Measurements from ENCODE around the gene GTPBP8. TPM values are rescaled to one million over a fixed set of nuclear protein-coding genes. Genes with fewer than 3 reads are reported as not detected.

GTPBP8 gene
- total RNA-seq, 2 experiments from 2014 or later, result 62.8 to 68.9 TPM

DNA sequence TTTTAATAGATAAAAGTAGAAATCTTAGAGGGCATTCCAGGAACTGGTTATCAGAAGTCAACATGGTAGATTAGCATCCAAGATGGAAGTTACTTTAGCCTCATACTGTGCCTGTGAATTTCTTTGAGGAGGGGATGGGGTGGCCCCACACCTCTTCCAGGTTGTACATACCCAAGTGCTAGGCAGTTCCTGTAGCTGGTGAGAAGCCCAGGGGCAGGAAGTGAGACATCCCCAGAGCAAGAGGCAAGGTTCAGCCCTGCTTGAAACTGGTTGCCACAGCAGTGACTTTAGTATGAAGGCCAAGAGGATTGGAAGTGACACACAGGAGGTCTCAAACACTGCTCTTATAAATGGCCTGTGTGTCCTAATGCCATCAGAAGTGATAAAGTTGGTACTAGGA lies 11.9 kb downstream of the GTPBP8 start:
- Mint-ChIP-seq H3K27me3 (ENCODE audit: low read depth) (no peaks in the 10 kb centered on the region), H3K4me1 (ENCODE audit: low read depth) (peaks cover 86% of the 10 kb centered on the region), H3K4me3 (peak overlapping the region; percentile 42), H3K27ac (peak overlapping the region; percentile 95), H3K9me3 (no peaks in the 10 kb centered on the region), H3K36me3 (ENCODE audit: low read depth) (peaks cover 66% of the 10 kb centered on the region)
- CTCF ChIA-PET, result interaction anchor here (0.7 to 1.6 kb wide), 3 partner anchors 11 to 423 kb away, joined by 3 to 8 read pairs (median 4); partner anchors contain the start of genes CD200R1 and GTPBP8
- intact Hi-C loops (cut with micrococcal nuclease), result loop anchor here (5.0 to 10.0 kb wide), 2 partner anchors 665 to 1212 kb away; no protein-coding TSS in a partner anchor
- DNase-seq, result peak; percentile 90

- Mint-ChIP-seq H3K36me3 (ENCODE audit: low read depth) (peaks cover 74% of the 10 kb centered on the region), H3K4me1 (ENCODE audit: low read depth) (peaks cover 91% of the 10 kb centered on the region), H3K27me3 (ENCODE audit: low read depth) (no peaks in the 10 kb centered on the region), H3K9me3 (no peaks in the 10 kb centered on the region), H3K27ac (peak overlapping the region; percentile 98), H3K4me3 (peak overlapping the region; percentile 50)
- CTCF ChIA-PET, result interaction anchor here (2.1 to 2.3 kb wide), 2 partner anchors 15 to 271 kb away, joined by 8 read pairs; partner anchors contain the start of gene GTPBP8
- intact Hi-C loops (cut with micrococcal nuclease), result loop anchor here (1.0 to 10.0 kb wide), 9 partner anchors 13 to 1393 kb away; partner anchors contain the start of genes BTLA, GCSAM, GTPBP8 and SLC35A5
- peak; percentile 57 for DNase-seq
Measured at GRCh38 chr3:113005611-113006010, 14.8 kb downstream of the GTPBP8 start.

- intact Hi-C loops (cut with micrococcal nuclease), result loop anchor here (5.0 to 10.0 kb wide), 4 partner anchors 509 to 1394 kb away; partner anchors contain the start of genes BTLA and GCSAM
- CTCF ChIA-PET, result interaction anchor here (0.8 to 2.3 kb wide), 4 partner anchors 12 to 272 kb away, joined by 5 to 8 read pairs (median 8); partner anchors contain the start of gene GTPBP8
- Mint-ChIP-seq H3K9me3 (no peaks in the 10 kb centered on the region), H3K4me3 (peak overlapping the region; percentile 50), H3K4me1 (ENCODE audit: low read depth) (peaks cover 90% of the 10 kb centered on the region), H3K36me3 (ENCODE audit: low read depth) (peaks cover 73% of the 10 kb centered on the region), H3K27me3 (ENCODE audit: low read depth) (no peaks in the 10 kb centered on the region), H3K27ac (peak overlapping the region; percentile 98)
- no peak for DNase-seq
Measured at GRCh38 chr3:113006359-113007056, 15.7 kb downstream of the GTPBP8 start.

GRCh38 chr3:113008117-113008516 lies 17.3 kb downstream of the GTPBP8 start:
- Mint-ChIP-seq H3K27me3 (ENCODE audit: low read depth) (no peaks in the 10 kb centered on the region), H3K27ac (peak overlapping the region; percentile 81), H3K4me1 (ENCODE audit: low read depth) (peaks cover 88% of the 10 kb centered on the region), H3K9me3 (no peaks in the 10 kb centered on the region), H3K4me3 (no peak overlapping the region), H3K36me3 (ENCODE audit: low read depth) (peaks cover 72% of the 10 kb centered on the region)
- DNase-seq, result no peak
- CTCF ChIA-PET, result interaction anchor here (0.7 to 1.2 kb wide), 5 partner anchors 8 to 34 kb away, joined by 3 to 4 read pairs (median 3); partner anchors contain the start of gene GTPBP8
- intact Hi-C loops (cut with micrococcal nuclease), result loop anchor here (5.0 to 10.0 kb wide), 4 partner anchors 511 to 1396 kb away; partner anchors contain the start of genes BTLA and GCSAM

- H3K4me1 Mint-ChIP-seq (ENCODE audit: low read depth), result peaks cover 83% of the 10 kb centered on the region
- no peak for DNase-seq
- H3K27ac Mint-ChIP-seq, result peak overlapping the region; percentile 82
- H3K9me3 Mint-ChIP-seq, result no peaks in the 10 kb centered on the region
- H3K36me3 Mint-ChIP-seq (ENCODE audit: low read depth), result peaks cover 72% of the 10 kb centered on the region
- H3K4me3 Mint-ChIP-seq, result no peak overlapping the region
- H3K27me3 Mint-ChIP-seq (ENCODE audit: low read depth), result no peaks in the 10 kb centered on the region
- intact Hi-C loops (cut with micrococcal nuclease), result no loop called here
- CTCF ChIA-PET, result interaction anchor here (1.4 kb wide), 1 partner anchor 277 kb away, joined by 3 read pairs; no protein-coding TSS in a partner anchor
Measured at GRCh38 chr3:113013593-113013992, 22.8 kb downstream of the GTPBP8 start.

GRCh38 chr3:113018536-113019181 lies 27.9 kb downstream of the GTPBP8 start:
- peak; percentile 63 for DNase-seq
- CTCF ChIA-PET, result interaction anchor here (0.7 to 2.2 kb wide), 8 partner anchors 11 to 559 kb away, joined by 3 to 9 read pairs (median 6); partner anchors contain the start of gene GTPBP8
- intact Hi-C loops (cut with micrococcal nuclease), result loop anchor here (1.0 to 5.0 kb wide), 12 partner anchors 13 to 1038 kb away; partner anchors contain the start of genes CCDC191, GTPBP8, NAA50 and QTRT2
- Mint-ChIP-seq H3K36me3 (ENCODE audit: low read depth) (peaks cover 44% of the 10 kb centered on the region), H3K27ac (peak overlapping the region; percentile 99), H3K9me3 (no peaks in the 10 kb centered on the region), H3K27me3 (ENCODE audit: low read depth) (no peaks in the 10 kb centered on the region), H3K4me1 (ENCODE audit: low read depth) (peaks cover 70% of the 10 kb centered on the region), H3K4me3 (peak overlapping the region; percentile 94)

DNA sequence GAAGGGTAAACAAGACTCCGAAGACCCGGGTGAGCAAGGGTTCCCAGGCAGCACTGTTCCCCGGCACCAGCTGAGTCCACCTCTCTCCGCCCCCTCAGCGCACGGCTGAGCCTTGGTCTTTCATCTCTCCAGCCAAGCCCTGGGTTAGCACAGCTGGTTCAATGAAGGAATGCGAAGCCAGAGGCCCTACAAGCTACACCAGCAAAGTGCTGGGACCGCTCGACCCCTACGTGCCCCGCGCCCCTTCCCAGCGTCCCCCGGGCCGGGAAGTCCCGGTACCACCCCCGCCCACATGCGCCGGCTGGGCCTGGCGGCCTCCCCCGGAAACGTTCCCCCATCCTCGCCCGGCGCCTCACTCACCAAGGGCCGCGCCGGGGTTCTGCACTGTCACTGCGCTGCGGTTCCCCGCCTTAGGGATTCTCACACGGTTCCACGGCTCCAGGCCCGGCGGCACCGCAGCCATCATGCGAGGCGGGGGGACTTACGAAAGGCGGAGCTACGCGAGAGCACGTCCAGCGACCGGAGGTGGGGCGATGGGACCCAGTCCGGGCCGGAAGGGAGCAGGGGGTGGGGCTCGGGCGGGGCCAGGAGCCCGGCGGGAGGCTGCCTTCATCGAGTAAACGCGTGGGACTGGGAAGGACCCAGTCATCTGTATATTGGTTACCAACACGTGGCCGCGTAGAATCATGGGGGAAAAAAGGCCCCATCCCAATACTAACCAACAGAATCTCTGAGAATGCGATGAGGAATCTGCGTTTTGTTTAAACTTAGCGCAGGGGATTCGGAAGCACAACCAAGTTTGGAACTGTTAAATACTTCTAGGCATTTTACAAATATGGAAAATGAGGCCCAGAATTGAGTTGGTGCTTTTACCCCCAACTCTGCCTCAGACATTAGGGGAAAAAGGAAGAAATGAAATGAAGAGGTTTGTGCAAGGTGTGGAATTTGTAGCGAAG lies 28.7 kb downstream of the GTPBP8 start:
- Mint-ChIP-seq H3K36me3 (ENCODE audit: low read depth) (peaks cover 39% of the 10 kb centered on the region), H3K4me1 (ENCODE audit: low read depth) (peaks cover 64% of the 10 kb centered on the region), H3K4me3 (peak overlapping the region; percentile 94), H3K27ac (peak overlapping the region; percentile 99), H3K27me3 (ENCODE audit: low read depth) (no peaks in the 10 kb centered on the region), H3K9me3 (no peaks in the 10 kb centered on the region)
- DNase-seq, result peak; percentile 94
- CTCF ChIA-PET, result interaction anchor here (0.7 to 2.2 kb wide), 7 partner anchors 11 to 558 kb away, joined by 3 to 9 read pairs (median 6); partner anchors contain the start of gene GTPBP8
- intact Hi-C loops (cut with micrococcal nuclease), result loop anchor here (1.0 to 5.0 kb wide), 10 partner anchors 29 to 1037 kb away; partner anchors contain the start of genes CCDC191, GTPBP8, NAA50 and QTRT2

DNA sequence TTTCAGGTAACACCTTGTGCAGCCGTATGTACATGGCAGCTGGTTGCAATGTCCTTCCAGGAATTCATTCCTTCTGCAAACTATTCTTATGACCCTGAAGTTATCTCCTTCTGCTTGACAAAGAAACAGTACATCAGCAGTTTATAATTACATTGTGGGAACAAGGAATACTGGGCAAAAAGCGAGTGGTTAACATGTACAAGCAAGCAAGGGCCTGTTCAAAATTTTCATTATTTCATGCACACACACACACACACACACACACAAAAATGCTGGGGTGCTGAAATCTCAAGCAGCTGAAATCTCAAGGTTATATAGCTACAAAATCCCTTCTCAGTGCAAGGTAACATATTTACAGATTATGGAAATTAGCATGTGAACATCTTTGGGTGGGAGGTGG lies 30.7 kb downstream of the GTPBP8 start:
- H3K9me3 Mint-ChIP-seq, result no peaks in the 10 kb centered on the region
- intact Hi-C loops (cut with micrococcal nuclease), result no loop called here
- H3K4me1 Mint-ChIP-seq (ENCODE audit: low read depth), result peaks cover 48% of the 10 kb centered on the region
- no peaks in the 10 kb centered on the region for H3K27me3 Mint-ChIP-seq (ENCODE audit: low read depth)
- no peak for DNase-seq
- CTCF ChIA-PET, result interaction anchor here (1.5 to 1.8 kb wide), 2 partner anchors 13 to 22 kb away, joined by 3 to 8 read pairs; no protein-coding TSS in a partner anchor
- H3K36me3 Mint-ChIP-seq (ENCODE audit: low read depth), result peaks cover 26% of the 10 kb centered on the region
- no peak overlapping the region for H3K27ac Mint-ChIP-seq
- no peak overlapping the region for H3K4me3 Mint-ChIP-seq

GRCh38 chr3:113034011-113034410 lies 43.2 kb downstream of the GTPBP8 start:
- intact Hi-C loops (cut with micrococcal nuclease), result no loop called here
- no peak overlapping the region for H3K4me3 Mint-ChIP-seq
- H3K36me3 Mint-ChIP-seq (ENCODE audit: low read depth), result no peaks in the 10 kb centered on the region
- H3K27me3 Mint-ChIP-seq (ENCODE audit: low read depth), result no peaks in the 10 kb centered on the region
- CTCF ChIA-PET, result interaction anchor here (0.6 to 2.6 kb wide), 7 partner anchors 9 to 544 kb away, joined by 3 to 15 read pairs (median 3); no protein-coding TSS in a partner anchor
- no peaks in the 10 kb centered on the region for H3K4me1 Mint-ChIP-seq (ENCODE audit: low read depth)
- DNase-seq, result no peak
- no peaks in the 10 kb centered on the region for H3K9me3 Mint-ChIP-seq
- H3K27ac Mint-ChIP-seq, result no peak overlapping the region

DNA sequence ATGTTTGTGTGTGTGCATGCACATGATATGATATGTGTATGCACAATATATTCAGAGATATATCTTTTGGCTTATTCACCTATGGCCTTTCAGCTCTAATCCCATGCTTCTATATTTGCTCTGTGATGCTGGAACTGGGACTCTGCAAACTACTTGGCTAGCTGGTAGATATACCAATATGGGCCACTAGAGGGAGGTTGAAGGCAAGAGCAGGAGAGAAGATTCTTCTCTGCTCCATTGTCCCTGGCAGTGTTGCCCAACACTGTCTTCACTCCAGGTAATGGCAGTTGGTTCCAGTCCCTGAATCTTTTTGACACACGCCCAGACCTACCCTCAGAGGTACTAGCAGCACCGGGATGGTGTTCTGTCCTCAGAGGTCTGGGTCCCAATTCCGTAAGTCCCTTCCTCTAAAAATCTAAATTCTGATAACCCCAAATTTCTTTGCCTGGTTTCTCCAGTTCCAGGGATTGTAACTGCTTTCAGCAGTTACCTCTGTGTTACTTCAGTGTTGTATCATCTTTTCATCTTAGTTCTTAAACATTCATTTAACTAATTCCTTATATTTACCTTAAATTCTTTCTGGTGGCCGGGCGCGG lies 44.7 kb downstream of the GTPBP8 start:
- H3K4me1 Mint-ChIP-seq (ENCODE audit: low read depth), result no peaks in the 10 kb centered on the region
- H3K4me3 Mint-ChIP-seq, result no peak overlapping the region
- peak; percentile 48 for DNase-seq
- H3K27ac Mint-ChIP-seq, result no peak overlapping the region
- no peaks in the 10 kb centered on the region for H3K9me3 Mint-ChIP-seq
- CTCF ChIA-PET, result interaction anchor here (0.6 to 2.6 kb wide), 13 partner anchors 13 to 395 kb away, joined by 3 to 15 read pairs (median 4); partner anchors contain the start of gene GTPBP8
- no peaks in the 10 kb centered on the region for H3K27me3 Mint-ChIP-seq (ENCODE audit: low read depth)
- intact Hi-C loops (cut with micrococcal nuclease), result loop anchor here (5.0 kb wide), 1 partner anchor 393 kb away; the partner anchor contains the start of gene CCDC80
- no peaks in the 10 kb centered on the region for H3K36me3 Mint-ChIP-seq (ENCODE audit: low read depth)

GRCh38 chr3:113038328-113038727 lies 47.5 kb downstream of the GTPBP8 start:
- CTCF ChIA-PET, result no interaction called here
- Mint-ChIP-seq H3K36me3 (ENCODE audit: low read depth) (no peaks in the 10 kb centered on the region), H3K4me1 (ENCODE audit: low read depth) (no peaks in the 10 kb centered on the region), H3K9me3 (no peaks in the 10 kb centered on the region), H3K27ac (no peak overlapping the region), H3K27me3 (ENCODE audit: low read depth) (no peaks in the 10 kb centered on the region), H3K4me3 (no peak overlapping the region)
- DNase-seq, result no peak
- intact Hi-C loops (cut with micrococcal nuclease), result loop anchor here (5.0 kb wide), 1 partner anchor 396 kb away; the partner anchor contains the start of gene CCDC80

All from activated naive CD4-positive, alpha-beta T cell treated with anti-CD3 and anti-CD28 coated beads for 36 hours (primary cell).